Kidney (tissue), 14 donors: Measurements from ENCODE around the gene ENAH. TPM values are rescaled to one million over a fixed set of nuclear protein-coding genes. Genes with fewer than 3 reads are reported as not detected.

ENCODE experiments used
- DNase-seq, 5 donors: peaks; one replicate each; pipeline ENCODE4 v3.0.0-alpha.2; 2013 to 2020
- FAIRE-seq: peaks from 2 replicates; lab custom pipeline; 2012; peaks lifted over from hg19 to GRCh38; lab: Jason Lieb, UNC
- H3K27ac ChIP-seq, 2 donors: one replicate each; pipeline ENCODE4 v1.7.0; 2013; ENCODE audit warnings: low read depth in 2 of 2, low read length in 2 of 2, inconsistent platforms in 1 of 2
- H3K27me3 ChIP-seq: one replicate; pipeline ENCODE4 v1.7.1; 2013; ENCODE audit warnings: low read length, inconsistent platforms; ENCODE audit not compliant: control insufficient read depth, insufficient read depth
- H3K36me3 ChIP-seq, 3 donors: one replicate each; pipeline versions ENCODE4 v1.7.0 to v1.7.1; 2013; ENCODE audit warnings: low read length in 3 of 3, control low read depth in 1 of 3, inconsistent platforms in 1 of 3; ENCODE audit not compliant: insufficient read depth in 3 of 3, control insufficient read depth in 2 of 3
- H3K4me1 ChIP-seq, 3 donors: one replicate each; pipeline versions ENCODE4 v1.7.0 to v1.7.1; 2013; ENCODE audit warnings: low read length in 3 of 3, inconsistent platforms in 1 of 3, low read depth in 1 of 3; ENCODE audit not compliant: control insufficient read depth in 2 of 3, insufficient read depth in 2 of 3
- H3K4me3 ChIP-seq, 3 donors: one replicate each; pipeline versions ENCODE4 v1.7.0 to v1.8.1; 2013; ENCODE audit warnings: low read length in 3 of 3, control low read depth in 1 of 3, inconsistent platforms in 1 of 3
- H3K9ac ChIP-seq, 3 donors: one replicate each; pipeline versions ENCODE4 v1.7.0 to v1.7.1; 2013; ENCODE audit warnings: low read length in 3 of 3, control low read depth in 1 of 3, inconsistent platforms in 1 of 3
- H3K9me3 ChIP-seq, 3 donors: one replicate each; pipeline versions ENCODE4 v1.7.0 to v1.7.1; 2013; ENCODE audit warnings: low read length in 3 of 3, control low read depth in 1 of 3, inconsistent platforms in 1 of 3; ENCODE audit not compliant: control insufficient read depth in 2 of 3, insufficient read depth in 1 of 3
- CTCF ChIP-seq: IDR thresholded peaks from 3 replicates; pipeline ENCODE4 v1.5.1; 2012; ENCODE audit warnings: mild to moderate bottlenecking, moderate library complexity, borderline replicate concordance; ENCODE audit not compliant: insufficient read depth; ENCODE audit errors: extremely low read depth
- intact Hi-C: fragments of 100-400 bp; cut with DNase I; formaldehyde crosslinking; loops from one replicate; pipeline ENCODE4 v1.11.1; 2022
- polyA plus RNA-seq: library from polyadenylated mRNA; stranded (reverse); fragments of 350-450 nt; fragmentation: Illumina TruSeq; extraction: RNeasy Lipid Tissue Mini Kit (QIAGEN cat#74804); gene quantifications from one replicate; pipeline ENCODE4 v1.2.3, GENCODE V29; 2014; ENCODE audit warnings: low read depth, low replicate concordance; ENCODE audit not compliant: insufficient read depth
- total RNA-seq: library from RNA; stranded (reverse); fragmentation: NEBNext Ultra II Directional; extraction: Animal tissue kit (Norgen Biotek cat#: 25700); gene quantifications from one replicate; pipeline ENCODE4 v1.2.1, GENCODE V29; 2021
- donor health status: control.
- donor health status: control.
- donor health status: control.
- donor health status: control.
- donor health status: control.
- donor health status: DM: yes; HTN: yes; CAD: no.
- donor health status: Normal renal cell carcinoma (clear cell type).

Gene ENAH
- total and polyA plus RNA-seq, 2 donors from 2014 or later = 6.2 to 42.3 TPM

GRCh38 chr1:225500624-225501192 lies 152.2 kb downstream of the ENAH start:
- Histone ChIP-seq H3K9ac (no peak overlapping the region), H3K27ac (no peak overlapping the region), H3K27me3 (no peaks in the 10 kb centered on the region), H3K36me3 (peaks cover 0 to 5% (median 0%) of the 10 kb centered on the region in 3 donors), H3K4me1 (no peaks in the 10 kb centered on the region), H3K4me3 (no peak overlapping the region), H3K9me3 (no peaks in the 10 kb centered on the region)
- FAIRE-seq = no peak
- intact Hi-C loops = no loop called here
- no peak for TF ChIP-seq CTCF
- DNase-seq = no peak

GRCh38 chr1:225498549-225499136 lies 154.3 kb downstream of the ENAH start:
- Histone ChIP-seq H3K36me3 (peaks cover 0 to 5% (median 0%) of the 10 kb centered on the region in 3 donors), H3K4me1 (no peaks in the 10 kb centered on the region), H3K9ac (no peak overlapping the region), H3K9me3 (no peaks in the 10 kb centered on the region), H3K4me3 (no peak overlapping the region), H3K27ac (no peak overlapping the region), H3K27me3 (no peaks in the 10 kb centered on the region)
- intact Hi-C loops = no loop called here
- DNase-seq = no peak
- no peak for TF ChIP-seq CTCF
- no peak for FAIRE-seq

GRCh38 chr1:225494789-225495359 lies 158.0 kb downstream of the ENAH start:
- Histone ChIP-seq H3K4me3 (no peak overlapping the region), H3K9ac (no peak overlapping the region), H3K27me3 (no peaks in the 10 kb centered on the region), H3K4me1 (no peaks in the 10 kb centered on the region), H3K9me3 (no peaks in the 10 kb centered on the region), H3K36me3 (peaks cover 0 to 3% (median 0%) of the 10 kb centered on the region in 3 donors), H3K27ac (no peak overlapping the region)
- DNase-seq (no peak), FAIRE-seq (peak; percentile 42)
- TF ChIP-seq CTCF = no peak
- intact Hi-C loops = no loop called here
